Measurements from ENCODE around the gene HGFAC.

DNA sequence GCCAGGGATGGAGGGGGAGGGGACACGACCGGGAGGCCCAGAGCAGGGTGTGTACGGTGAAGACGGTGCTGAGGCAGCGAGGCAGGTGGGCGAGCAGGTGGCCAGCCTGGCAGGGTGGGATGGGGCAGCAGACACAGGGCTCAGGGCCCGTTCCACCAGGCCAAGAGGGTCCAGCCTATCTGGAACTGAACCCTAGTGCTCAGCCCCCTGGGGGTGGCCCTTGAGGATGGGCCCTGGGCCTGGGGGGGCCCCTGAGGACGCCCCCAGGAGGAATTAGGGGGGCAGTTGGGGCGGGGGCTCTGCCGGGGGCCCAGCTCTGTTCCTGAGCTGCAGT is 3.0 kb upstream of the HGFAC start:
- TF ChIP-seq, protein P1, sequence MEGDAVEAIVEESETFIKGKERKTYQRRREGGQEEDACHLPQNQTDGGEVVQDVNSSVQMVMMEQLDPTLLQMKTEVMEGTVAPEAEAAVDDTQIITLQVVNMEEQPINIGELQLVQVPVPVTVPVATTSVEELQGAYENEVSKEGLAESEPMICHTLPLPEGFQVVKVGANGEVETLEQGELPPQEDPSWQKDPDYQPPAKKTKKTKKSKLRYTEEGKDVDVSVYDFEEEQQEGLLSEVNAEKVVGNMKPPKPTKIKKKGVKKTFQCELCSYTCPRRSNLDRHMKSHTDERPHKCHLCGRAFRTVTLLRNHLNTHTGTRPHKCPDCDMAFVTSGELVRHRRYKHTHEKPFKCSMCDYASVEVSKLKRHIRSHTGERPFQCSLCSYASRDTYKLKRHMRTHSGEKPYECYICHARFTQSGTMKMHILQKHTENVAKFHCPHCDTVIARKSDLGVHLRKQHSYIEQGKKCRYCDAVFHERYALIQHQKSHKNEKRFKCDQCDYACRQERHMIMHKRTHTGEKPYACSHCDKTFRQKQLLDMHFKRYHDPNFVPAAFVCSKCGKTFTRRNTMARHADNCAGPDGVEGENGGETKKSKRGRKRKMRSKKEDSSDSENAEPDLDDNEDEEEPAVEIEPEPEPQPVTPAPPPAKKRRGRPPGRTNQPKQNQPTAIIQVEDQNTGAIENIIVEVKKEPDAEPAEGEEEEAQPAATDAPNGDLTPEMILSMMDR (IDR thresholded peaks at IDR 0.05; ENCODE audit: poor library complexity, severe bottlenecking) = no peak
- TF ChIP-seq RAD21 (conservative IDR thresholded peaks at IDR 0.05) (no peak), EP300 (conservative IDR thresholded peaks at IDR 0.05; ENCODE audit: poor library complexity, severe bottlenecking) (no peak), TAF1 (IDR thresholded peaks at IDR 0.05; ENCODE audit: low read depth) (no peak), EZH2 (IDR thresholded peaks at IDR 0.05; ENCODE audit: borderline replicate concordance, insufficient read depth, low read length, poor library complexity, severe bottlenecking) (no peak), SMC3 (conservative IDR thresholded peaks at IDR 0.05; ENCODE audit: poor library complexity) (no peak), POLR2AphosphoS5 (IDR thresholded peaks at IDR 0.05) (no peak)
- TF ChIP-seq, protein P2, sequence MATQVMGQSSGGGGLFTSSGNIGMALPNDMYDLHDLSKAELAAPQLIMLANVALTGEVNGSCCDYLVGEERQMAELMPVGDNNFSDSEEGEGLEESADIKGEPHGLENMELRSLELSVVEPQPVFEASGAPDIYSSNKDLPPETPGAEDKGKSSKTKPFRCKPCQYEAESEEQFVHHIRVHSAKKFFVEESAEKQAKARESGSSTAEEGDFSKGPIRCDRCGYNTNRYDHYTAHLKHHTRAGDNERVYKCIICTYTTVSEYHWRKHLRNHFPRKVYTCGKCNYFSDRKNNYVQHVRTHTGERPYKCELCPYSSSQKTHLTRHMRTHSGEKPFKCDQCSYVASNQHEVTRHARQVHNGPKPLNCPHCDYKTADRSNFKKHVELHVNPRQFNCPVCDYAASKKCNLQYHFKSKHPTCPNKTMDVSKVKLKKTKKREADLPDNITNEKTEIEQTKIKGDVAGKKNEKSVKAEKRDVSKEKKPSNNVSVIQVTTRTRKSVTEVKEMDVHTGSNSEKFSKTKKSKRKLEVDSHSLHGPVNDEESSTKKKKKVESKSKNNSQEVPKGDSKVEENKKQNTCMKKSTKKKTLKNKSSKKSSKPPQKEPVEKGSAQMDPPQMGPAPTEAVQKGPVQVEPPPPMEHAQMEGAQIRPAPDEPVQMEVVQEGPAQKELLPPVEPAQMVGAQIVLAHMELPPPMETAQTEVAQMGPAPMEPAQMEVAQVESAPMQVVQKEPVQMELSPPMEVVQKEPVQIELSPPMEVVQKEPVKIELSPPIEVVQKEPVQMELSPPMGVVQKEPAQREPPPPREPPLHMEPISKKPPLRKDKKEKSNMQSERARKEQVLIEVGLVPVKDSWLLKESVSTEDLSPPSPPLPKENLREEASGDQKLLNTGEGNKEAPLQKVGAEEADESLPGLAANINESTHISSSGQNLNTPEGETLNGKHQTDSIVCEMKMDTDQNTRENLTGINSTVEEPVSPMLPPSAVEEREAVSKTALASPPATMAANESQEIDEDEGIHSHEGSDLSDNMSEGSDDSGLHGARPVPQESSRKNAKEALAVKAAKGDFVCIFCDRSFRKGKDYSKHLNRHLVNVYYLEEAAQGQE (IDR thresholded peaks at IDR 0.05; ENCODE audit: borderline replicate concordance) = no peak

All from neural cell (in vitro differentiated cells).